Neural cell (in vitro differentiated cells): ENCODE results near the gene CASKIN2.

Source experiments
- EP300 ChIP-seq: fragments of 450-650 bp; conservative IDR thresholded peaks from 2 replicates; pipeline ENCODE4 v1.6.1; 2014; ENCODE audit warnings: antibody characterized with exemption, mild to moderate bottlenecking, moderate library complexity; ENCODE audit not compliant: poor library complexity, severe bottlenecking
- EZH2 ChIP-seq: fragments of 200-600, 300-800 bp; shearing (Covaris generic), sonication (generic); IDR thresholded peaks from 2 replicates; pipeline ENCODE4 v1.6.1; 2014; ENCODE audit warnings: antibody characterized with exemption, low read length, borderline replicate concordance, mild to moderate bottlenecking; ENCODE audit not compliant: insufficient read depth, poor library complexity, severe bottlenecking
- MXI1 ChIP-seq: fragments of 450-650 bp; conservative IDR thresholded peaks from 2 replicates; pipeline ENCODE4 v1.6.1; 2014; ENCODE audit warnings: antibody characterized with exemption, mild to moderate bottlenecking; ENCODE audit not compliant: poor library complexity, severe bottlenecking
- POLR2AphosphoS5 ChIP-seq: IDR thresholded peaks from 2 replicates; pipeline ENCODE4 v1.6.1; 2012
- RAD21 ChIP-seq: fragments of 450-650 bp; conservative IDR thresholded peaks from 2 replicates; pipeline ENCODE4 v1.6.1; 2014; ENCODE audit warnings: antibody characterized with exemption, mild to moderate bottlenecking, moderate library complexity
- SMC3 ChIP-seq: fragments of 450-650 bp; conservative IDR thresholded peaks from 2 replicates; pipeline ENCODE4 v1.6.1; 2014; ENCODE audit warnings: antibody characterized with exemption, mild to moderate bottlenecking, moderate library complexity; ENCODE audit not compliant: poor library complexity
- TAF1 ChIP-seq: IDR thresholded peaks from 2 replicates; pipeline ENCODE4 v1.6.1; 2012; ENCODE audit warnings: low read depth
- TF ChIP-seq, protein P1 (sequence below): fragments of 450-650 bp; IDR thresholded peaks from 2 replicates; pipeline ENCODE4 v1.5.1; 2014; ENCODE audit warnings: antibody characterized with exemption, mild to moderate bottlenecking, moderate library complexity; ENCODE audit not compliant: poor library complexity, severe bottlenecking
- TF ChIP-seq, protein P2 (sequence below): IDR thresholded peaks from 2 replicates; pipeline ENCODE4 v1.6.1; 2012; ENCODE audit warnings: borderline replicate concordance

DNA sequence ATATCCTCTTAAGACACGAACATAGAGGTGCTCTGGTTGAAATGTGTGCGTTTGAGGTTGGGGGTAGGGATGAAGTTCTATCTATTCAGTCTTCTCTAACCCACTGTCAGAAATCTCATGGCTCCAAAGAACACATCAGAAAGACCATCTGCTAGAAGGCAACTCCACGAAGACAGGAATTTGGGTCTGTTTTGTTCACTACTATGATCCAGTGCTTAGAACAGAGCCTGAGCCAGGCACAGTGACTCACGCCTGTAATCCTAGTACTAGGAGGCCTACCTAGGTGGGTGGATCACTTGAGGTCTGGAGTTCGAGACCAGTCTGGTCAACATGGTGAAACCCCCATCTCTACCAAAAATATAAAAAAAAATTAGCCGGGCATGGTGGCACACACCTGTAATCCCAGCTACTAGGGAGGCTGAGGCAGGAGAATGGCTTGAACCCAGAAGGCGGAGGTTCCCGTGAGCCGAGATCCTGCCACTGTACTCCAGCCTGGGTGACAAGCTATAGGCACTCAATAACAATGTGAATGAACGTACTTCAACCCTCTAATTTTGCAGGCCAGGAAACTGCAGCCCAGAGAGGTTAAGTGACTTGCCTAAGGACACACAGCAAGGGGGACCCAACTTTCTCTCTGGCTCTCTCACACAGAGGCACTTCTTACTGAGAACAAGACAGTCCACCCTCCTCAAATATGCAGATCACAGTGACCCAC is 2.3 kb downstream of the CASKIN2 start:
- TF ChIP-seq, protein P1, sequence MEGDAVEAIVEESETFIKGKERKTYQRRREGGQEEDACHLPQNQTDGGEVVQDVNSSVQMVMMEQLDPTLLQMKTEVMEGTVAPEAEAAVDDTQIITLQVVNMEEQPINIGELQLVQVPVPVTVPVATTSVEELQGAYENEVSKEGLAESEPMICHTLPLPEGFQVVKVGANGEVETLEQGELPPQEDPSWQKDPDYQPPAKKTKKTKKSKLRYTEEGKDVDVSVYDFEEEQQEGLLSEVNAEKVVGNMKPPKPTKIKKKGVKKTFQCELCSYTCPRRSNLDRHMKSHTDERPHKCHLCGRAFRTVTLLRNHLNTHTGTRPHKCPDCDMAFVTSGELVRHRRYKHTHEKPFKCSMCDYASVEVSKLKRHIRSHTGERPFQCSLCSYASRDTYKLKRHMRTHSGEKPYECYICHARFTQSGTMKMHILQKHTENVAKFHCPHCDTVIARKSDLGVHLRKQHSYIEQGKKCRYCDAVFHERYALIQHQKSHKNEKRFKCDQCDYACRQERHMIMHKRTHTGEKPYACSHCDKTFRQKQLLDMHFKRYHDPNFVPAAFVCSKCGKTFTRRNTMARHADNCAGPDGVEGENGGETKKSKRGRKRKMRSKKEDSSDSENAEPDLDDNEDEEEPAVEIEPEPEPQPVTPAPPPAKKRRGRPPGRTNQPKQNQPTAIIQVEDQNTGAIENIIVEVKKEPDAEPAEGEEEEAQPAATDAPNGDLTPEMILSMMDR, result no peak
- TF ChIP-seq RAD21 (no peak), SMC3 (no peak), EZH2 (no peak), POLR2AphosphoS5 (no peak), TAF1 (no peak), EP300 (no peak), MXI1 (no peak)
- TF ChIP-seq, protein P2, sequence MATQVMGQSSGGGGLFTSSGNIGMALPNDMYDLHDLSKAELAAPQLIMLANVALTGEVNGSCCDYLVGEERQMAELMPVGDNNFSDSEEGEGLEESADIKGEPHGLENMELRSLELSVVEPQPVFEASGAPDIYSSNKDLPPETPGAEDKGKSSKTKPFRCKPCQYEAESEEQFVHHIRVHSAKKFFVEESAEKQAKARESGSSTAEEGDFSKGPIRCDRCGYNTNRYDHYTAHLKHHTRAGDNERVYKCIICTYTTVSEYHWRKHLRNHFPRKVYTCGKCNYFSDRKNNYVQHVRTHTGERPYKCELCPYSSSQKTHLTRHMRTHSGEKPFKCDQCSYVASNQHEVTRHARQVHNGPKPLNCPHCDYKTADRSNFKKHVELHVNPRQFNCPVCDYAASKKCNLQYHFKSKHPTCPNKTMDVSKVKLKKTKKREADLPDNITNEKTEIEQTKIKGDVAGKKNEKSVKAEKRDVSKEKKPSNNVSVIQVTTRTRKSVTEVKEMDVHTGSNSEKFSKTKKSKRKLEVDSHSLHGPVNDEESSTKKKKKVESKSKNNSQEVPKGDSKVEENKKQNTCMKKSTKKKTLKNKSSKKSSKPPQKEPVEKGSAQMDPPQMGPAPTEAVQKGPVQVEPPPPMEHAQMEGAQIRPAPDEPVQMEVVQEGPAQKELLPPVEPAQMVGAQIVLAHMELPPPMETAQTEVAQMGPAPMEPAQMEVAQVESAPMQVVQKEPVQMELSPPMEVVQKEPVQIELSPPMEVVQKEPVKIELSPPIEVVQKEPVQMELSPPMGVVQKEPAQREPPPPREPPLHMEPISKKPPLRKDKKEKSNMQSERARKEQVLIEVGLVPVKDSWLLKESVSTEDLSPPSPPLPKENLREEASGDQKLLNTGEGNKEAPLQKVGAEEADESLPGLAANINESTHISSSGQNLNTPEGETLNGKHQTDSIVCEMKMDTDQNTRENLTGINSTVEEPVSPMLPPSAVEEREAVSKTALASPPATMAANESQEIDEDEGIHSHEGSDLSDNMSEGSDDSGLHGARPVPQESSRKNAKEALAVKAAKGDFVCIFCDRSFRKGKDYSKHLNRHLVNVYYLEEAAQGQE, result no peak
